ENCODE measurements around the gene CNNM2. TPM values are rescaled to one million over a fixed set of nuclear protein-coding genes. Genes with fewer than 3 reads are reported as not detected.

The CNNM2 gene
- total RNA-seq, 1 experiment from 2014 or later: 5.5 TPM

DNA sequence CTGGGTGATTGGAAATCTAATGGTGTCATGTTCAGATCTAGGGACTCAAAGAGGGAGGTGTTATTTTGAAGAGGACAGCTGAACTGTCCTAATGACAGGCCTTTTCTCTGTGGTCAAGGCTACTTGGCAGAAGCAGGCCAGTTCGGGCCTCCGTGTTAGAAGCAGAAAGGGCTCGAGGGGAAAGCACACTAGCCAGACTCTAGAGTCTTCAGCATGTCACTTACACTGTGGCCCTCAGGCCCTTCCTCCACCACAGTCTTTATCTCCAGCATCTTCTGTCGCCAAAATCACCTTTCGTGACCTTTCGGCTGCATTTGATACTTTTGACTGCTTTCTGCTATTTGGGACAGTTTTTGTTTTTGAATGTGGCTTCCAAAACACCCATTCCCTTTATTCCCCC lies 123.3 kb downstream of the CNNM2 start:
- no peak for DNase-seq
- no peak overlapping the region for H2AFZ ChIP-seq (ENCODE audit: low read length)
- H3K36me3 ChIP-seq (ENCODE audit: insufficient read depth, low read length): no peaks in the 10 kb centered on the region
- H3K4me2 ChIP-seq (ENCODE audit: low read depth, low read length, poor library complexity, severe bottlenecking): no peak overlapping the region
- peaks cover 2% of the 10 kb centered on the region; the same call in 1 of the 2 replicates for H3K4me1 ChIP-seq (ENCODE audit: low read length)
- H3K4me3 ChIP-seq (ENCODE audit: low read length): no peak overlapping the region
- H3K27ac ChIP-seq (ENCODE audit: low read length): no peak overlapping the region
- no peaks in the 10 kb centered on the region; the same call in 1 of the 2 replicates for H3K27me3 ChIP-seq (ENCODE audit: low read length)
- no peak overlapping the region for H3K9ac ChIP-seq (ENCODE audit: low read length)
- H4K20me1 ChIP-seq (ENCODE audit: insufficient read depth, low read depth, low read length): 0 out of 2 replicates have a peak, but pooled peaks cover 3% of the 10 kb centered on the region
- no peaks in the 10 kb centered on the region for H3K79me2 ChIP-seq (ENCODE audit: low read length)
- H3K9me3 ChIP-seq (ENCODE audit: low read length): no peaks in the 10 kb centered on the region
- H3K9me2 ChIP-seq (replicated peaks; ENCODE audit: insufficient read depth, low read length): no peaks in the 10 kb centered on the region

DNA sequence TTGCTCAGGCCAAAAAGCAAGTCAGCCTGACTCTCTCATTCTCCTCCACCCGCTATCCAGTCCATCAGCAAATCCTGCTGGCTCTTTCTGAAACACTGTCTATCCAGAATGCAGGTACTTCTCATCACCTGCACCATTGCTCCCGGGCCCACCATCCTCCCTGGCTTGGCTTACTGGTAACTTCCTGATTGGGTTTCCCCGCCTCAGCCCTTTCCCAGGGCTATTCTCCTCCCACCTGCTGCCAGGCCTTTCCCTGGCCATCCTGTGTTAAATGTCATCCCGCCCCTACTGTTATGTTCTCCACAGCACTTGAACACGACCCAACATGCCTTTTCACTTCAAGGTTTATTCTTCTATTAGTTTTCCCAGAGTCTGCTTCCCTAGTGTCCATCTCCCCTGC lies 124.0 kb downstream of the CNNM2 start:
- Histone ChIP-seq H3K4me2 (ENCODE audit: low read depth, low read length, poor library complexity, severe bottlenecking) (no peak overlapping the region), H3K9me2 (replicated peaks; ENCODE audit: insufficient read depth, low read length) (no peaks in the 10 kb centered on the region), H2AFZ (ENCODE audit: low read length) (no peak overlapping the region), H3K4me1 (ENCODE audit: low read length) (peaks cover 2% of the 10 kb centered on the region; the same call in 1 of the 2 replicates), H3K4me3 (ENCODE audit: low read length) (no peak overlapping the region), H3K79me2 (ENCODE audit: low read length) (no peaks in the 10 kb centered on the region), H3K9me3 (ENCODE audit: low read length) (no peaks in the 10 kb centered on the region), H4K20me1 (ENCODE audit: insufficient read depth, low read depth, low read length) (0 out of 2 replicates have a peak, but pooled peaks cover 3% of the 10 kb centered on the region), H3K27me3 (ENCODE audit: low read length) (no peaks in the 10 kb centered on the region; the same call in 1 of the 2 replicates), H3K27ac (ENCODE audit: low read length) (no peak overlapping the region), H3K9ac (ENCODE audit: low read length) (no peak overlapping the region), H3K36me3 (ENCODE audit: insufficient read depth, low read length) (no peaks in the 10 kb centered on the region)
- DNase-seq: no peak

DNA sequence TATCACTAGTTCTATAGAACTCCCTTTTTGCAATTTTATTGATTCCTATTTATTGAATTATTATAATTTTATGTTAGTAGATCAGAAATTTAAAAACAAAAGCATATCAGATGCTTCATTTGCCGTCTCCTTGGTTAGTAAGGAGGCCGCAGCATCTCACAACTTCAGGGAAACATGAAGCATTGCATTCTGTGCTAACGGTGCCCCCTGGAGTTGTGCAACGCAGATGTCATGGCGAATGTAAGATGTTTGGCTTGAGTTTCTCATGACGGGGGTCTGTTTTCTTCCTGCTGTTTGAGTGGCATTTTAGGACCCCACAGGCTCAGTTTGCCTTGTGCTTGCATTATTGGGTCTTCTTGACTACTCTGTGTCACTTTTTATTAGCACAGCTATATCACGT lies 124.8 kb downstream of the CNNM2 start:
- no peak overlapping the region for H3K9ac ChIP-seq (ENCODE audit: low read length)
- no peaks in the 10 kb centered on the region; the same call in 1 of the 2 replicates for H3K27me3 ChIP-seq (ENCODE audit: low read length)

DNA sequence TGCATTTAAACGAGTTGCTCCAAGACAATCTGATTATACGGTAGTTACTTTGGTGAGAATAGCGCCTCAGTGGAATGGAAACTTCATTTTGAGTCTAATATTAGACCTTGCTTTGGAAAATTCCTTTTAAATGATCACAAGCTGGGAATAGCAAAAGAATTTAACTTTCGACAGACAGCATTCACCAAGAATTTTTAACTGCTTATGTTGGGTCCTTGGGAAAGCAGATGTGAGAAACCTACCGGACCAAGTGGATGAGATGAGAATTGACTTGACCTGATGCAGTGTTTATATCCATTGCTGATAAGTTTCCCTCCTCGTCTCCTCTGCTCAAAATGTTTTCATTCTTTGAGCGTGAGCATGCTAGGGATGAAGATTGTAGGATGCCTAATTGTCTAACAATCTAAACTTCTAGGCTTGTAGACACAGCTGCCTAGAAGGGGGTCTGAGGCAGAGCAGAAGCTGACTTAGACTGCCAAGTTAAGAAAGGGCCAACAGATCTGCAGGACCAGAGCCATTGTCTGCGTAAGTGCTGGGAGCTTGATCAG lies 126.9 kb downstream of the CNNM2 start:
- H3K9ac ChIP-seq (ENCODE audit: low read length): no peak overlapping the region
- no peak for DNase-seq

More for the DNA sequence above, 124.8 kb downstream of the CNNM2 start:
- H3K36me3 ChIP-seq (ENCODE audit: insufficient read depth, low read length): no peaks in the 10 kb centered on the region
- H3K4me2 ChIP-seq (ENCODE audit: low read depth, low read length, poor library complexity, severe bottlenecking): no peak overlapping the region
- H3K4me3 ChIP-seq (ENCODE audit: low read length): no peak overlapping the region
- no peak overlapping the region for H2AFZ ChIP-seq (ENCODE audit: low read length)
- H3K4me1 ChIP-seq (ENCODE audit: low read length): peaks cover 2% of the 10 kb centered on the region; the same call in 1 of the 2 replicates
- H3K9me2 ChIP-seq (replicated peaks; ENCODE audit: insufficient read depth, low read length): no peaks in the 10 kb centered on the region
- H3K27ac ChIP-seq (ENCODE audit: low read length): no peak overlapping the region
- H3K9me3 ChIP-seq (ENCODE audit: low read length): no peaks in the 10 kb centered on the region
- H4K20me1 ChIP-seq (ENCODE audit: insufficient read depth, low read depth, low read length): 0 out of 2 replicates have a peak, but pooled peaks cover 3% of the 10 kb centered on the region
- DNase-seq: no peak
- H3K79me2 ChIP-seq (ENCODE audit: low read length): no peaks in the 10 kb centered on the region

DNA sequence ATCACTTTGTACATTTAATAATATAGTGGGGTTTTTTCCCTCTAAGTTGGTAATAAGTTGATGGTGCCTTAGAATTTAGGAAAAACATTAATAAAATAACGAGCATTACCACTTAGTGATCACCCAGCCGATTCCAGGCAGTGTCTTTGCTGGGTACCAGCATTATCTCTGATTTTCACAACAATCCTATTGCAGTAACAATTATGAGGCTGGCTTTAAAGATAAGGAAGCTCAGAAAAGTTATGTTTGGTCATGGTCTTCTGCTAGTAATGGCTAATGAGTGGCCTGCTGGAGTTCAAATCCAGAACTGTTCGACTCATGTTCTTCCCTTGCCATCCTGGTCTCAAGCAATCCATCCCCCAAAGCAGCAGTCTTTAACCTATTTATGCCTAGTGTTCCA lies 127.9 kb downstream of the CNNM2 start:
- Histone ChIP-seq H4K20me1 (ENCODE audit: insufficient read depth, low read depth, low read length) (0 out of 2 replicates have a peak, but pooled peaks cover 3% of the 10 kb centered on the region), H3K4me1 (ENCODE audit: low read length) (peaks cover 2% of the 10 kb centered on the region; the same call in 1 of the 2 replicates), H3K27me3 (ENCODE audit: low read length) (no peaks in the 10 kb centered on the region; the same call in 1 of the 2 replicates), H3K9ac (ENCODE audit: low read length) (no peak overlapping the region), H3K4me3 (ENCODE audit: low read length) (no peak overlapping the region), H3K36me3 (ENCODE audit: insufficient read depth, low read length) (no peaks in the 10 kb centered on the region), H2AFZ (ENCODE audit: low read length) (no peak overlapping the region), H3K9me2 (replicated peaks; ENCODE audit: insufficient read depth, low read length) (no peaks in the 10 kb centered on the region), H3K79me2 (ENCODE audit: low read length) (no peaks in the 10 kb centered on the region), H3K27ac (ENCODE audit: low read length) (no peak overlapping the region), H3K4me2 (ENCODE audit: low read depth, low read length, poor library complexity, severe bottlenecking) (no peak overlapping the region), H3K9me3 (ENCODE audit: low read length) (no peaks in the 10 kb centered on the region)
- DNase-seq: no peak

More for the DNA sequence above, 126.9 kb downstream of the CNNM2 start:
- no peak overlapping the region for H3K4me3 ChIP-seq (ENCODE audit: low read length)
- H3K4me1 ChIP-seq (ENCODE audit: low read length): peaks cover 2% of the 10 kb centered on the region; the same call in 1 of the 2 replicates
- H3K27ac ChIP-seq (ENCODE audit: low read length): no peak overlapping the region
- no peaks in the 10 kb centered on the region; the same call in 1 of the 2 replicates for H3K27me3 ChIP-seq (ENCODE audit: low read length)
- no peak overlapping the region for H3K4me2 ChIP-seq (ENCODE audit: low read depth, low read length, poor library complexity, severe bottlenecking)
- H3K9me2 ChIP-seq (replicated peaks; ENCODE audit: insufficient read depth, low read length): no peaks in the 10 kb centered on the region
- no peaks in the 10 kb centered on the region for H3K9me3 ChIP-seq (ENCODE audit: low read length)
- no peak overlapping the region for H2AFZ ChIP-seq (ENCODE audit: low read length)
- no peaks in the 10 kb centered on the region for H3K36me3 ChIP-seq (ENCODE audit: insufficient read depth, low read length)
- H4K20me1 ChIP-seq (ENCODE audit: insufficient read depth, low read depth, low read length): 0 out of 2 replicates have a peak, but pooled peaks cover 3% of the 10 kb centered on the region
- H3K79me2 ChIP-seq (ENCODE audit: low read length): no peaks in the 10 kb centered on the region

DNA sequence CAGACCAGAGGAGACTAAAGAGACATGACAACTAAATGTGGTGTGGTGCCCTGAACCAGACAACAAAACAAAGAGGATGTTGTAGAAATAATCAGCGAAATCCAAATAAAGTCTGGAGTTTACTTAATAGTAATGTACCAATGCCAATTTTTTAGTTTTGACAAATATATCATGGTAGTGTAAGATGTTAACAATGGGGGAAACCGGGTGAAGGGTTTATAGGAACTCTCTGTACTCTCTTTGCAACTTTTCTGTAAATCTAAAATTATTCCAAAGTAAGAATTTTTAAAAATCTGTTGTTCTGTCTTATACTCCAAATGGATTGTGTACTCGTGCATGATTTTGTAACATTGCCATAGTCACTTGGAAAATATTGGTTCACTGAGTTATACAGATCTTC lies 129.3 kb downstream of the CNNM2 start:
- Histone ChIP-seq H3K4me1 (ENCODE audit: low read length) (peaks cover 2% of the 10 kb centered on the region; the same call in 1 of the 2 replicates), H3K9me3 (ENCODE audit: low read length) (no peaks in the 10 kb centered on the region), H3K27me3 (ENCODE audit: low read length) (no peaks in the 10 kb centered on the region; the same call in 1 of the 2 replicates), H3K4me3 (ENCODE audit: low read length) (no peak overlapping the region), H2AFZ (ENCODE audit: low read length) (no peak overlapping the region), H3K9ac (ENCODE audit: low read length) (no peak overlapping the region), H3K27ac (ENCODE audit: low read length) (no peak overlapping the region), H4K20me1 (ENCODE audit: insufficient read depth, low read depth, low read length) (0 out of 2 replicates have a peak, but pooled peaks cover 3% of the 10 kb centered on the region), H3K9me2 (replicated peaks; ENCODE audit: insufficient read depth, low read length) (no peaks in the 10 kb centered on the region), H3K4me2 (ENCODE audit: low read depth, low read length, poor library complexity, severe bottlenecking) (no peak overlapping the region), H3K79me2 (ENCODE audit: low read length) (no peaks in the 10 kb centered on the region), H3K36me3 (ENCODE audit: insufficient read depth, low read length) (no peaks in the 10 kb centered on the region)
- DNase-seq: no peak

DNA sequence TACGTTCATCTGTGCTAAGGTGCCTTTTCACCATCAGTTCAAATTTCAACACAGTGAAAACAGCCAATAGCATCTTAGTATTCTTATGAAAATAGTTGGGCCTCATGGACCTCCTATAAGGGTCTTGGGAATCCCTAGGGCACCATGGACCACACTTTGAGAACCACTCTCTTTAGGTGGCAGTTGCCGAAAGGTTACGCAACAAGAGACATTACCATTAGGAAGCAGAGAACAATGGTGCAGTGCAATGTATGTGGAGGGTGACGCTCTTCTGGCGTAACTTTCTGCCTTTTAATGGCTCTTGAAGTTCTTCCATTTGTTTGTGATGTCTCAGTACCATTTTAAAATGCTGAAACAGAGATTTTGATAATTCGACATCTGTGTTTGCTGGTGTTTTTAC lies 131.1 kb downstream of the CNNM2 start:
- no peak overlapping the region for H3K27ac ChIP-seq (ENCODE audit: low read length)
- no peaks in the 10 kb centered on the region for H3K9me2 ChIP-seq (replicated peaks; ENCODE audit: insufficient read depth, low read length)
- DNase-seq: no peak
- no peak overlapping the region for H2AFZ ChIP-seq (ENCODE audit: low read length)
- no peak overlapping the region for H3K4me2 ChIP-seq (ENCODE audit: low read depth, low read length, poor library complexity, severe bottlenecking)
- no peaks in the 10 kb centered on the region for H3K27me3 ChIP-seq (ENCODE audit: low read length)
- no peaks in the 10 kb centered on the region for H4K20me1 ChIP-seq (ENCODE audit: insufficient read depth, low read depth, low read length)
- no peaks in the 10 kb centered on the region for H3K9me3 ChIP-seq (ENCODE audit: low read length)
- no peaks in the 10 kb centered on the region for H3K79me2 ChIP-seq (ENCODE audit: low read length)
- no peak overlapping the region for H3K9ac ChIP-seq (ENCODE audit: low read length)
- H3K4me1 ChIP-seq (ENCODE audit: low read length): no peaks in the 10 kb centered on the region
- no peak overlapping the region for H3K4me3 ChIP-seq (ENCODE audit: low read length)
- no peaks in the 10 kb centered on the region for H3K36me3 ChIP-seq (ENCODE audit: insufficient read depth, low read length)

DNA sequence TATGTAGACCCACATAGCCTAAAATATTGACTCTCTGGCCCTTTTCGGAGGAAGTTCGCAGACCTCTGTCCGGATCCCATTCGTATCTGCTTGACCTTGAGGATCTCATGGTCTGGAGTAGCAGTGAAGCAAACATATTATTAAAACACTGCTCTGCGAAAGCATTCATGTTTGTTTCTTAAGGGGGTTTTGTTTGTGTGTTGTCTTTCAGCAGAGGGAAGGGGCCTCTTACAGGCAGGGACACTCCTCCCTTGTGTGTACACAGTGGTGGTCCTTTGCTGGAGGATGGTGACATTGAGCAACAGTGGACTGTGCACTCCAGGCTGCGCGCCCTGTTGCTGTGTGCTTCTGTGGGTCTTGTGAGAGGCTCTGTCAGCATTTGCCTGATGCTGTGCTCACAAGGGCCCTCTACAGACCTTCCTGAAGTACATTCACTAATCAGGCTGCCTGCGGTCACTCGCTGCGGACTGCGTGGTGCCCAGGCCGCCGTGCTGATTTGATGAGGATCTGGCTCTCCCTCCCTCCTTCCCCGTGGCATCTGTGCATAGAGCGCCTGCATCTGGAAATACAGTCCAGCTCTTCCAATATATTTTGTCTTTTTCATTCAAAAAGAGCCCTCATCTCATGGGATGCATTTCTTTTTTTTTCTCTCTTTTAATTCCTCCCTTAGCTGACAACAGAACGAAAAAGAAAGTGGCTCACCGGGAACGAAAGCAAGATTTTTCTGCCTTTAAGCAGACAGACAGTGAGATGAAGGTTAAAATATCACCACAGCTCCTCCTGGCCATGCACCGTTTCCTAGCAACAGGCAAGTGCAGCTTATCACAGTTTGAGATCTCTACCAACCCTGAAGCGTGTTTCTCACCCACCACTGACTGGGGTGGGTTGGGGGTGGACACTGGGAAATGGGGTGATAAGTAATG lies 135.8 kb downstream of the CNNM2 start:
- H3K4me2 ChIP-seq (ENCODE audit: low read depth, low read length, poor library complexity, severe bottlenecking): no peak overlapping the region
- H3K4me3 ChIP-seq (ENCODE audit: low read length): no peak overlapping the region
- H3K9me2 ChIP-seq (replicated peaks; ENCODE audit: insufficient read depth, low read length): no peaks in the 10 kb centered on the region

More for the DNA sequence above, 135.8 kb downstream of the CNNM2 start:
- Histone ChIP-seq H3K79me2 (ENCODE audit: low read length) (no peaks in the 10 kb centered on the region), H3K4me1 (ENCODE audit: low read length) (no peaks in the 10 kb centered on the region), H3K36me3 (ENCODE audit: insufficient read depth, low read length) (no peaks in the 10 kb centered on the region), H3K27me3 (ENCODE audit: low read length) (no peaks in the 10 kb centered on the region), H3K9ac (ENCODE audit: low read length) (no peak overlapping the region), H2AFZ (ENCODE audit: low read length) (no peak overlapping the region), H3K27ac (ENCODE audit: low read length) (no peak overlapping the region), H3K9me3 (ENCODE audit: low read length) (no peaks in the 10 kb centered on the region), H4K20me1 (ENCODE audit: insufficient read depth, low read depth, low read length) (no peaks in the 10 kb centered on the region)
- DNase-seq: no peak
